GM21825 (cell line): ENCODE measurements around the gene TENT4A.
"Not testable (repeated sequence)": the region's sequence is repeated elsewhere in the genome, so short reads cannot be mapped to it uniquely, and the experiment has no call there.

Experiments used
- ATAC-seq: cut with Tn5 transposase; IDR thresholded peaks from one replicate; pipeline ENCODE4 v1.9.1; 2021; ENCODE audit warnings: mild to moderate bottlenecking, moderate library complexity; ENCODE audit not compliant: unreplicated experiment

Gene TENT4A

DNA sequence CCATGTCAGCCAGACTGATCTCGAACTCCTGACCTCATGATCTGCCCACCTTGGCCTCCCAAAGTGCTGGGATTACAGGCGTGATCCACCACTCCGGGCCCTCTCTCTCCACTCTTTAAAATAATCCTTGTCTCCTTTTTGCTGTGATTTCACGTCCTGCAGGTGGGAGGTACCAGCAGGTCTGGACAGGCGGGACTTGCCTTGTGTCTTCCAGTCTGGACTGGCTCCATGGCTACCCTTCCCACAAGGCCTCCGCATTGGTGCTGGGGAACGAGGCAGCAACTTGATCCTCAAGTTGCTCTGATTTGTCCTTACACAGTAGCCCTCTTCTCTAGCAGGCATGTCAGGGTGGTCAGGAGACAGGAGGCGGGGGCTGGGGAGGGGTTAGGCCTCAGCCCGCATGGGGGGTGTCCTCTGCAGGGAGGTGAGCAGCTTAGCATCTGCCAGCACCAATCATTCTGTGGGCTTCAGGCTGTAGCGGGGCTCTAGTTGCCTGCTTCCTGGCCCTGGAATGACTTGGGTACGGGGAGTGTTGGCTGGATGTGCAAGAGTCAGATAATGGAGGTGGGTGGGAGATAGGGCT lies 54.3 kb downstream of the TENT4A start:
- ATAC-seq: no peak

- ATAC-seq: no peak
Measured at GRCh38 chr5:6768590-6769230, 55.5 kb downstream of the TENT4A start.

DNA sequence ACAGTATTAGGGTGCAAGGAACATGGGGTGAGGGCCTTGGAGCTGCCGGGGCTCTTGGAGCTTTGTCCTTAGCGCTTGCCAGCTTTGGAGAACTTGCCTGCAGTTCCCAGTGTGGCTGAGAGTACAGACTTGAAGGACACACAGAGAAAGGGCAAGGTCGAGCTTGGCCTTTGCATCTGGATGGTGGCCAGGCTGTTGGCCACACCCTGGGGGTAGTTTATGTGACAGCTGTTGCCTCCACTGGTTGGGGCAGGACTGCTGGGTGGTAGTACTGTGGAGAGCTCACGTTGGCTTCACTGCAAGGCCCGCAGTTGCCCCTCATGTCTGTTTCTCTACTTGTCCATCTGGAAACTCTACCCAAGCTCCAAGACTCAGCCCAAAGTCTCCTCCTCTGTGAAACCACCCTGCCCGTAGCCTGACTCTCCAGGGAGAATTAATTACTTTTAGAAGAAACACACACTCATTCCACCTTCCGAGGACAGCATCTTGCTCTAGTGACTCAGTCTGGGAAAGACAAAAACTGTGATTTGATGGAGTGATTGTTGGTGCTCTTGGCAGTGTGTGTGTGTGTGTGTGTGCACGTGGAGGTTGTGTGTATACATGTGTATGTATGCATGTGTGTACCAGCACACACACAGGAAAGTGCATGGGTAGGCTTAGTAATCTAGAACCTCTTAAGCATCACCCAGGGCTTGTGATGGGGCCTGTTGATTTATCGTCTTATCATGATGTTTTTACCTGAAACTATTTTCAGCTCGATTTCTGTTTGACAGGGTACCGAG lies 57.8 kb downstream of the TENT4A start:
- ATAC-seq: no peak

DNA sequence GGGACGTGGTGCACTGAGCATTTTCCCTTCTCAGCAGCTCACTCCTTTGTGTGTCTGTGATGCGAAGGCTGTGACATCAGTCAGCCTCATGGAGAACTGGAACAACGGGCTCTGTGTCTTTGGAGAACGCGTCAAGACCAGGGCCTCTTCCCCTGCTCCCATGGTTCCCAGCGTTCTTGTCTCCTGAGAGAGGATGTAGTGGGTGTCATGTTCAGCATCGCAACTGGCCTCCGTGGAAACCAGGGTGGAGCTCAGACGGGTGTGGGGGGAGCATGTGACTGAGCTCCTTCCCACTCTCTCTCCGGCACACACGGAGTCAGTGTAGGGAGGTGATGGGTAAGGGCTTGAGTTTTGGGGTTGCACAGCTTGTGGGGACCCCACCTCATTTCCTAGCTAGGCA lies 59.7 kb downstream of the TENT4A start:
- ATAC-seq: no peak

- ATAC-seq: no peak
Measured at GRCh38 chr5:6773342-6774035, 60.3 kb downstream of the TENT4A start.

DNA sequence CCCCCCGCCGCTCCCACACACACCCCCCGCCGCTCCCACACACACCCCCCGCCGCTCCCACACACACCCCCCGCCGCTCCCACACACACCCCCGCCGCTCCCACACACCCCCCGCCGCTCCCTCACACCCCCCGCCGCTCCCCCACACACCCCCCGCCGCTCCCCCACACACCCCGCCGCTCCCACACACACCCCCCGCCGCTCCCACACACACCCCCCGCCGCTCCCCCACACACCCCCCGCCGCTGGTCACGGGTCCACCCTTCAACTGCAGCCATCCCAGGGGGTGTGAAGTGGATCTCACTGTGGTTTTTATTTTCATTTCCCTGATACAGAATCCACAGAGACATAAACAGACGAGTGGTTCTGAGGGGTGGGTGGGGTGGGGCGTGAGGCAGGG lies 61.0 kb downstream of the TENT4A start:
- ATAC-seq: not testable (repeated sequence)

GRCh38 chr5:6774721-6775204 lies 61.5 kb downstream of the TENT4A start:
- ATAC-seq: no peak

- no peak for ATAC-seq
Measured at GRCh38 chr5:6775571-6775970, 62.3 kb downstream of the TENT4A start.

DNA sequence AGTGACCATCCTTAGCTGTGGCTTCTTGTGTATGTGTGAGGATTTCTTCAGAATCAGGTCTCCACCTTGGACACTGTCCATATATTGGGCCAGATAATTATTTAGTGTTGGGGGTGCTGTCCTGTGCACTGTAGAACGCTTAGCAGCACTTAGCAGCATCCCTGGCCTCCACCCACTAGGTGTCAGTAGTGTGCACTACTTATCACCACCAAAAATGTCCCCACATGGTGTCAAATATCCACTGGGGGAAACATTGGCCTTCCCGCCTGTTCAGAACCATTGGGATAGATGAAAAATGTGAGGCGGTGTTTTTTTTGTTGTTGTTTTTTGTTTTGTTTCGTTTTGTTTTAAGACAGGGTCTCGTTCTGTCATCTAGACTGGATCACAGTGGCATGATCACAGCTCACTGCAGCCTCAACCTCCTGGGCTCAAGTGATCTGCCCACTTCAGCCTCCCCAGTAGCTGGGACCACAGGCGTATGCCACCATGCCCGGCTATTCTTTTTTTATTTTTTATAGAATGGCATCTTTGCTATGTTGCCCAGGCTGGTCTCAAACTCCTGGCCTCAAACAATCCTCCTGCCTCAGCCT lies 67.7 kb downstream of the TENT4A start:
- peak; percentile 58 for ATAC-seq

DNA sequence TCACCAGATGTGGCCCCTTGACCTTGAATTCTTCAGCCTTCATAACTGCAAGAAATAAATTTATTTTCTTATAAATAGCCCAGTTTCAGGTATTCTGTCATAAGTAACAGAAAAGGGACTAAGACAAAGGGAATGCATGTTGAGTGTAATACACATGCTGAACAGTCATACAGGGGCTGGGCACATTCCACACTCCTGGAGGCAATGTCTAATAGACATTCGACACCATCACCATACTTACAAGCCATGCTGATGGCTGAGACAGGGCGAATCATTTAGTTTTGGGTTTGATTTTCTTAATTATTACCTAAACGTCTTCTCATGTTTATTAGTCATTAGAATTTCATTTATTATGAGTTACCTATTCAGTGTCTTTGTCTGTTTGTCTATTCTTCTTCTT lies 68.5 kb downstream of the TENT4A start:
- ATAC-seq: no peak

GRCh38 chr5:6783787-6784186 lies 70.6 kb downstream of the TENT4A start:
- no peak for ATAC-seq

DNA sequence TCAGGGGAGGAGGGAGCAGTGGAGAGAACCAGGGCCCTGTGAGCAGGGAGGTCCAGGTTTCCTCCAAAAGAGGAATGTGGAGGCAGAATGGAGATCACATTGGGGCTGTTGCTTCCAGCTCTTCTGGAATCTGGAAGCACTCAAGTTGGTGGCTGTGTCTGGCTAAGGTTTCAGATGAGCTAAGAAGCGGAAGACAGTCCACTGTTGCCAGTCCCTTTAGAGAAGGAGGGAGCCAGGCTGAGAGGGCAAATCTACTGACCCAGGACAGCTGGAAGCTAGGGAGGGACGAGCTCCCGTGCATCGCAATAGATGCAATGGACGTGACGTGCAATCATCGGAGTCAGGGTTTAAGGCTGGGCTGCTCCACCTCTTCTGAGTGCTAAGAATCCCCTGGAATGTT lies 71.2 kb downstream of the TENT4A start:
- no peak for ATAC-seq

GRCh38 chr5:6785161-6785860 lies 72.1 kb downstream of the TENT4A start:
- ATAC-seq: no peak

- no peak for ATAC-seq
Measured at GRCh38 chr5:6785861-6786180, 72.6 kb downstream of the TENT4A start.

GRCh38 chr5:6786786-6787495 lies 73.7 kb downstream of the TENT4A start:
- no peak for ATAC-seq

DNA sequence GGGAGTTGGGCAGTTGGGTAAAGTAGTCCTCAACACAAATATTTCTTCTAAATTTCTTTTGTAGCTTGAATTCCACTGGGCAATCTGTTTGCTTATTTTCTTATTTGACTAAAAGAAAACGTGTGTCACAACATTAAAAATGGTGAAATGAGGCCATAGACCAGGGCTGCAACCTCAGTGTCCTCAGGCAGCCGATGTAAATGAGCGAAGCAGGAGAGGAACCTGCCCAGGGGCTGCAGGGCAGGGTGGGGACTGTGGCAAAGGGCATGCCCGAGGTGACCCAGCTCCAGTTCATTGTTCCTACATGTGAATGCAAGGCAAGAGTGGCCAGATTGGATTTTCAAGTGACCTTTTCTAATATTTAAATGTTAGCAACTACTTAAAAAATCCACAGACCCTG lies 74.7 kb downstream of the TENT4A start:
- ATAC-seq: no peak

DNA sequence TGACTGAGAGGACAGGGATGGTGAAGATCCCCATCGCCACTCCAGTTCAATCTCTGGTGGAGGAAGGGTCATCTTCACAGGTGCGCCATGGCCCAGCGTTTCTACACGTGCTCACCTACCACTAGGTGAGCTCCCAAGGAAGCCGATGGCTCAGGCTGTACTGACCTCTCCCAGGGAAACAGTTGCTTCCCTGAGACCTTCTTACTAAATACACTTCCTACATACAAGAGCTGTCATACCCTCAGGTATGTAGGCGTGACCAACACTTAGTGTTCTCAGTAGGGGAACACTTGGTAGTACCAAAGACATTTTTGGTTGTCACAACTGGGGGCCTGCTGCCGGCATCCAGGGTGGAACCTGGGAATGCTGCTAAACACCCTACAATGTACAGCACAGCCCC lies 75.2 kb downstream of the TENT4A start:
- ATAC-seq: no peak

DNA sequence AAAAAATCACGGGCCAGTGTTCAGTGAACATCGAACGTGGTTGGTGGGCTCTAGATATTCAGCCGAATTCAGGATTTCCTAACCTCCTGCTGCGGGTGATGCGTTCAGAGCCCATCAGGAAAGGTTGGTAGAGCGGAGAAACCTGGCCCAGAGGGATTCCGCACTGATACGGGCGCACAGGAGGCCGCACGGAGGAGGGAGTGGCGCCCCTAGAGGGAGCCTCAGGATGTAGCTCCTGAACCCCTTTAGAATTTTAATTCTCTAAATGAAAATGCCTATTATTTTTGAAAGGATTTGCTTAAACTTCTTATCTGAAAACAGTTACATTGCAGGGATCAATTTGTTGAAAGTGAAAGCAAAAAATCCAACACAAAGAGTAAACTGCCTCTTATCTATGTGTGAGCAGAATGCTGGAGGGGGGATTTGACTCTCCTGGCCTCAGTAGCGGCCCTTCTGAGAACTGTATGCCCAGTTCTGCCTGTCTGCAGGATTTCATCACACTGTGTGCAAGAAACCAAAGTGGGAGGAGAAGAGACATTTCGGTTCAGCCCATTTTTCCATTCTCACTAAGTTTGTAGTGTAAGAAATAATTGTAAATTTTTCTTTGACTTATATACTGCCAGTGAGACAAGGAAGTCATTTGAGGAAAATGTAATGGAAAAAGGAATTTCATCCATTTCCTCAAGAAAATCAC lies 75.9 kb downstream of the TENT4A start:
- ATAC-seq: no peak

- ATAC-seq: no peak
Measured at GRCh38 chr5:6790346-6790865, 77.2 kb downstream of the TENT4A start.
